NT2/D1 (cell line): ENCODE measurements around the gene TSPOAP1.
"Not testable (repeated sequence)": the region's sequence is repeated elsewhere in the genome, so short reads cannot be mapped to it uniquely, and the experiment has no call there.

Source experiments
- DNase-seq: peaks from one replicate; pipeline ENCODE4 v3.0.0-alpha.2; 2011; ENCODE audit warnings: low read depth, low spot score
- H3K27me3 ChIP-seq: 2 replicates; pipeline ENCODE4 v1.6.0; 2011; ENCODE audit warnings: mild to moderate bottlenecking; ENCODE audit not compliant: insufficient read length, insufficient read depth
- H3K36me3 ChIP-seq: 2 replicates; pipeline ENCODE4 v1.6.1; 2011; ENCODE audit warnings: mild to moderate bottlenecking, low read length, mixed read lengths; ENCODE audit not compliant: insufficient read depth, insufficient read length
- H3K4me1 ChIP-seq: 2 replicates; pipeline ENCODE4 v1.5.1; 2011; ENCODE audit not compliant: insufficient read depth, insufficient read length
- H3K4me3 ChIP-seq: 2 replicates; pipeline ENCODE4 v1.5.1; 2011; ENCODE audit warnings: low read depth; ENCODE audit not compliant: insufficient read length
- H3K9ac ChIP-seq: 2 replicates; pipeline ENCODE4 v1.6.0; 2011; ENCODE audit warnings: low read depth; ENCODE audit not compliant: insufficient read length
- H3K9me3 ChIP-seq: 2 replicates; pipeline ENCODE4 v1.5.1; 2011; ENCODE audit warnings: mild to moderate bottlenecking, low read length; ENCODE audit not compliant: insufficient read depth
- SUZ12 ChIP-seq: IDR thresholded peaks from 2 replicates; pipeline ENCODE4 v1.6.1; 2011; ENCODE audit not compliant: insufficient read length, insufficient read depth; ENCODE audit errors: extremely low read depth
- YY1 ChIP-seq: IDR thresholded peaks from 2 replicates; pipeline ENCODE4 v1.6.1; 2011; ENCODE audit not compliant: insufficient read length, insufficient read depth
- ZNF274 ChIP-seq: IDR thresholded peaks from 2 replicates; pipeline ENCODE4 v1.6.1; 2011; ENCODE audit warnings: mild to moderate bottlenecking, low read depth, low read length

Gene TSPOAP1

GRCh38 chr17:58341861-58342475 lies 13.4 kb upstream of the TSPOAP1 start:
- no peaks in the 10 kb centered on the region for H3K27me3 ChIP-seq
- H3K4me1 ChIP-seq, result peaks cover 9% of the 10 kb centered on the region
- TF ChIP-seq ZNF274 (no peak), YY1 (no peak), SUZ12 (no peak)
- H3K9me3 ChIP-seq, result no peaks in the 10 kb centered on the region
- no peak overlapping the region for H3K9ac ChIP-seq
- H3K36me3 ChIP-seq, result peaks cover 46% of the 10 kb centered on the region
- no peak overlapping the region for H3K4me3 ChIP-seq
- DNase-seq, result no peak

- not testable (repeated sequence) for DNase-seq, H3K4me3 ChIP-seq, H3K9me3 ChIP-seq, H3K9ac ChIP-seq, H3K27me3 ChIP-seq
- peaks cover 11% of the 10 kb centered on the region for H3K4me1 ChIP-seq
- H3K36me3 ChIP-seq, result peaks cover 39% of the 10 kb centered on the region
Observed at GRCh38 chr17:58341136-58341860, 12.7 kb upstream of the TSPOAP1 start.

DNA sequence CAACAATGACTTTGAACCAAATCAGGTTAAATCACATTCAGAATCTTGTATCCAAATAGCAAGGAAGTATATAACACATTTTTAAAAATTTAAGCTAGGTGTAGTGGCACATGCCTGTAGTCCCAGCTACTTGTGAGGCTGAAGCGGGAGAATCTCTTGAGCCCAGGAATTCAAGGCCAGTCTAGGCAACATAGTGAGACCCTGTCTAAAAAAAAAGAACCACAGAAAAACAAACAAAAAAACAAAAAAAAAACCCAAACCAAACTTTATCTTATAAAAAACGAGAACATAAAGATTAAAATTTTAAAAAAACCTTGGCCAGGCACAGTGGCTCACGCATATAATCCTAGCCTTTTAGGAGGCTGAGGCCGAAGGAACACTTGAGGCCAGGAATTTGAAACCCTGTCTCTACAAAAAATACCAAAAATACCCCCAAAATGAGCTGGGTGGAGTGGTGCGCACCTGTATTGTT lies 11.8 kb upstream of the TSPOAP1 start:
- Histone ChIP-seq H3K4me3 (no peak overlapping the region), H3K4me1 (peaks cover 14% of the 10 kb centered on the region), H3K9me3 (no peaks in the 10 kb centered on the region), H3K36me3 (peaks cover 30% of the 10 kb centered on the region), H3K27me3 (no peaks in the 10 kb centered on the region), H3K9ac (no peak overlapping the region)
- no peak for DNase-seq
- TF ChIP-seq SUZ12 (no peak), ZNF274 (no peak), YY1 (no peak)

- Histone ChIP-seq H3K27me3 (no peaks in the 10 kb centered on the region), H3K4me3 (no peak overlapping the region), H3K9me3 (no peaks in the 10 kb centered on the region), H3K36me3 (peaks cover 25% of the 10 kb centered on the region), H3K9ac (peak overlapping the region; percentile 62), H3K4me1 (peaks cover 14% of the 10 kb centered on the region)
- TF ChIP-seq SUZ12, result no peak
- TF ChIP-seq ZNF274, result no peak
- TF ChIP-seq YY1, result no peak
- DNase-seq, result no peak
Observed at GRCh38 chr17:58339755-58340404, 11.3 kb upstream of the TSPOAP1 start.

DNA sequence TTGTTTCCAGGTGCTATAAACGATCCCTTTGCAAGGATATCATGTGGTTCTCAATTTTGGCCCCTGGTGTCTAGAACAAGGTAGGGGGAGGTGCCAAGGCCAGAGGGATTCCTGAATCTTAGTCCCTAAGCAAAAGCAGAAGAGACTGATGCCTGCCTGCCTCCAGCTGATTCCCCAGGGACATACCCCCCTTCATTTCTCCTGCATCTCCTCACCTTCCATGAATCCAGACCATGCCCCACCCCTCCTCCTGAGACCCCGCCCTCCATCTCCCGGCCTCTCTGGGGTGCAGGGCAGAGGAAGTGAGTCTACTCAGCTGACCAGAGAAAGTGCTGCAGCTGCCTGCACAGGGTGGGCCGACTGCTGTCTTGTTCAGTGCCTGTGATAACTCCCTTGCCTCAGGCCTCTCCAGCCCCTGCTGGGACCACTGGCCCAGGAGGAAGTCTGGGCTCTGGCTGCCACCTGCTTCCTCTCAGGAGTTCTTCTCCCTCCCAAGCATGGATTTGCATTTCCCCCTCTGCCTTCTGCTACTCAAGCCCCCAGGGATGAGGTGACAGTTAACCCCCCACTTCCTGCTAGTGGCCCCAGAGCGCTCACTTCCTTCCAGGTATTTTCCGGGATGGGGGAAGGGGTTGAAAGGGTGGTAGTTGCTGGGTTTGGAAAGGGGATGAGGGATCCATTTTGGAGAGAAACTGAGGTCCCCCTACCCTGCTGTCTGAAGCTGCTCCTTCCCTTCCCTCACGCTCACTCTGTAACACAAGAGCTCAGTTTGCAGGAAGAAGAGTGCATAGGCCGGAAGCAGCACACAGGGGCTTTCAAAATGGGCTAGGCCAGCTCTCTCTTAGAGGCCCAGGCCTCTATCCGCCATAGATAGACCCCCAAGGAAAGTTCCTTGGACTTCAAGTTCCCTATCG lies 10.5 kb upstream of the TSPOAP1 start:
- TF ChIP-seq YY1, result no peak
- TF ChIP-seq SUZ12, result no peak
- TF ChIP-seq ZNF274, result no peak
- peaks cover 14% of the 10 kb centered on the region for H3K4me1 ChIP-seq
- no peaks in the 10 kb centered on the region for H3K9me3 ChIP-seq
- H3K36me3 ChIP-seq, result peaks cover 17% of the 10 kb centered on the region
- DNase-seq, result peak; percentile 61
- H3K9ac ChIP-seq, result peak overlapping the region; percentile 62
- no peaks in the 10 kb centered on the region for H3K27me3 ChIP-seq
- H3K4me3 ChIP-seq, result no peak overlapping the region

GRCh38 chr17:58338454-58338840 lies 9.9 kb upstream of the TSPOAP1 start:
- Histone ChIP-seq H3K36me3 (peaks cover 10% of the 10 kb centered on the region), H3K9me3 (no peaks in the 10 kb centered on the region), H3K4me1 (peaks cover 14% of the 10 kb centered on the region), H3K4me3 (peak overlapping the region; percentile 6), H3K9ac (peak overlapping the region; percentile 1), H3K27me3 (no peaks in the 10 kb centered on the region)
- TF ChIP-seq ZNF274 (no peak), YY1 (no peak), SUZ12 (no peak)
- no peak for DNase-seq
